WTC11 (cell line): Measurements from ENCODE around the gene ERBB4. TPM values are rescaled to one million over a fixed set of nuclear protein-coding genes. Genes with fewer than 3 reads are reported as not detected.

Experiments
- ATAC-seq: fragments of 200-7000 bp; cut with Tn5 transposase; 2 replicates; pipeline ENCODE4 v1.10.0; 2021; ENCODE audit warnings: mild to moderate bottlenecking, moderate library complexity
- CTCF ChIA-PET: fragments of 300-600 bp; sonication (Branson Sonifier 250); formaldehyde crosslinking; loops from one replicate; lab custom pipeline; 2021; ENCODE audit warnings: antibody characterized with exemption; lab: Charles Lee
- POLR2A ChIA-PET: fragments of 350-600 bp; sonication (Branson Sonifier 250); formaldehyde crosslinking; loops from one replicate; lab custom pipeline; 2021; ENCODE audit warnings: antibody characterized with exemption; lab: Charles Lee
- DNase-seq: peaks from one replicate; pipeline ENCODE4 v3.0.0; 2021; ENCODE audit warnings: low spot score
- H3K27ac Mint-ChIP-seq: 2 replicates; pipeline ENCODE4 v1.8.0; 2021; ENCODE audit warnings: mixed read lengths
- H3K27me3 Mint-ChIP-seq: 2 replicates; pipeline ENCODE4 v1.8.0; 2021; ENCODE audit warnings: low read depth, mild to moderate bottlenecking, moderate library complexity, mixed read lengths
- H3K36me3 Mint-ChIP-seq: 2 replicates; pipeline ENCODE4 v1.8.0; 2021; ENCODE audit warnings: mixed read lengths
- H3K4me1 Mint-ChIP-seq: 2 replicates; pipeline ENCODE4 v1.8.0; 2022; ENCODE audit warnings: mixed read lengths
- H3K4me3 Mint-ChIP-seq: 2 replicates; pipeline ENCODE4 v1.8.0; 2021; ENCODE audit warnings: mild to moderate bottlenecking, moderate library complexity, mixed read lengths
- H3K9me3 Mint-ChIP-seq: 2 replicates; pipeline ENCODE4 v1.8.0; 2021; ENCODE audit warnings: mixed read lengths
- AFF4 ChIP-seq: sonication (generic); formaldehyde crosslinking; IDR thresholded peaks from 2 replicates; pipeline ENCODE4 v1.8.1; 2023; ENCODE audit warnings: mild to moderate bottlenecking, missing genetic modification reagents, borderline replicate concordance
- CREB1 ChIP-seq: sonication (generic); formaldehyde crosslinking; IDR thresholded peaks from 2 replicates; pipeline ENCODE4 v1.8.0; 2023; ENCODE audit warnings: mild to moderate bottlenecking, missing genetic modification reagents
- CREM ChIP-seq: sonication (generic); formaldehyde crosslinking; IDR thresholded peaks from 2 replicates; pipeline ENCODE4 v1.8.1; 2022; ENCODE audit warnings: mild to moderate bottlenecking, missing genetic modification reagents, moderate library complexity
- FOXJ3 ChIP-seq: sonication (generic); formaldehyde crosslinking; IDR thresholded peaks from 2 replicates; pipeline ENCODE4 v1.9.0; 2021; ENCODE audit warnings: missing genetic modification reagents, mild to moderate bottlenecking, borderline replicate concordance
- GABPB1 ChIP-seq: sonication (generic); formaldehyde crosslinking; IDR thresholded peaks from 2 replicates; pipeline ENCODE4 v1.8.1; 2023; ENCODE audit warnings: mild to moderate bottlenecking, missing genetic modification reagents
- JUN ChIP-seq: sonication (generic); formaldehyde crosslinking; IDR thresholded peaks from 2 replicates; pipeline ENCODE4 v1.8.0; 2023; ENCODE audit warnings: mild to moderate bottlenecking, missing genetic modification reagents
- KAT7 ChIP-seq: sonication (generic); formaldehyde crosslinking; IDR thresholded peaks from 2 replicates; pipeline ENCODE4 v1.8.1; 2023; ENCODE audit warnings: missing genetic modification reagents, mild to moderate bottlenecking, borderline replicate concordance
- NR2C2 ChIP-seq: sonication (generic); formaldehyde crosslinking; IDR thresholded peaks from 2 replicates; pipeline ENCODE4 v1.8.0; 2022; ENCODE audit warnings: mild to moderate bottlenecking, missing genetic modification reagents
- NR3C1 ChIP-seq: sonication (generic); formaldehyde crosslinking; conservative IDR thresholded peaks from 2 replicates; pipeline ENCODE4 v1.8.1; 2023; ENCODE audit warnings: low read depth, mild to moderate bottlenecking, missing genetic modification reagents
- PRRX2 ChIP-seq: fragments of 250-450 bp; sonication (Bioruptor Pico); IDR thresholded peaks from 2 replicates; pipeline ENCODE4 v1.8.0; 2021; ENCODE audit warnings: mild to moderate bottlenecking
- TCF7 ChIP-seq: sonication (generic); formaldehyde crosslinking; IDR thresholded peaks from 2 replicates; pipeline ENCODE4 v1.8.0; 2022; ENCODE audit warnings: mild to moderate bottlenecking, low read depth, missing genetic modification reagents, moderate library complexity
- TEAD1 ChIP-seq: sonication (generic); formaldehyde crosslinking; IDR thresholded peaks from 2 replicates; pipeline ENCODE4 v1.8.0; 2022; ENCODE audit warnings: mild to moderate bottlenecking, missing genetic modification reagents
- USF2 ChIP-seq: sonication (generic); formaldehyde crosslinking; IDR thresholded peaks from 2 replicates; pipeline ENCODE4 v1.8.1; 2023; ENCODE audit warnings: mild to moderate bottlenecking, missing genetic modification reagents, moderate library complexity
- total RNA-seq: library from RNA; stranded (reverse); gene quantifications from 3 replicates; pipeline ENCODE4 v1.2.3, GENCODE V29; 2021
- TF ChIP-seq, protein P1 (sequence below): fragments of 250-450 bp; sonication (Bioruptor Pico); conservative IDR thresholded peaks from 2 replicates; pipeline ENCODE4 v1.9.0; 2021; ENCODE audit warnings: mild to moderate bottlenecking
- TF ChIP-seq, protein P2 (sequence below): sonication (generic); formaldehyde crosslinking; conservative IDR thresholded peaks from 2 replicates; pipeline ENCODE4 v1.8.1; 2023; ENCODE audit warnings: mild to moderate bottlenecking, low read depth, missing genetic modification reagents, moderate library complexity
- TF ChIP-seq, protein P3 (sequence below): sonication (generic); formaldehyde crosslinking; IDR thresholded peaks from 2 replicates; pipeline ENCODE4 v1.8.0; 2022; ENCODE audit warnings: mild to moderate bottlenecking, missing genetic modification reagents
- TF ChIP-seq, protein P4 (sequence below): sonication (generic); formaldehyde crosslinking; IDR thresholded peaks from 2 replicates; pipeline ENCODE4 v1.8.1; 2023; ENCODE audit warnings: mild to moderate bottlenecking, missing genetic modification reagents
- TF ChIP-seq, protein P5 (sequence below): fragments of 250-450 bp; sonication (Bioruptor Pico); IDR thresholded peaks from 2 replicates; pipeline ENCODE4 v1.9.0; 2021; ENCODE audit warnings: moderate library complexity, mild to moderate bottlenecking, inconsistent platforms, borderline replicate concordance

Gene ERBB4
- total RNA-seq, 1 experiment from 2014 or later = 1.6 TPM

- CTCF ChIA-PET = interaction anchor here (0.7 kb wide), 1 partner anchor 11 kb away, joined by 3 read pairs; no protein-coding TSS in a partner anchor
Observed at GRCh38 chr2:212547716-212548454, 9.3 kb upstream of the ERBB4 start.

More at GRCh38 chr2:212547716-212548454, 9.3 kb upstream of the ERBB4 start:
- H3K27ac Mint-ChIP-seq = no peak overlapping the region
- H3K4me3 Mint-ChIP-seq = no peak overlapping the region
- POLR2A ChIA-PET = no interaction called here
- no peaks in the 10 kb centered on the region for H3K36me3 Mint-ChIP-seq
- no peak for TF ChIP-seq JUN (CRISPR knock-in tag)
- no peak for TF ChIP-seq PRRX2
- no peak for TF ChIP-seq NR2C2 (CRISPR knock-in tag)
- TF ChIP-seq, protein P1, sequence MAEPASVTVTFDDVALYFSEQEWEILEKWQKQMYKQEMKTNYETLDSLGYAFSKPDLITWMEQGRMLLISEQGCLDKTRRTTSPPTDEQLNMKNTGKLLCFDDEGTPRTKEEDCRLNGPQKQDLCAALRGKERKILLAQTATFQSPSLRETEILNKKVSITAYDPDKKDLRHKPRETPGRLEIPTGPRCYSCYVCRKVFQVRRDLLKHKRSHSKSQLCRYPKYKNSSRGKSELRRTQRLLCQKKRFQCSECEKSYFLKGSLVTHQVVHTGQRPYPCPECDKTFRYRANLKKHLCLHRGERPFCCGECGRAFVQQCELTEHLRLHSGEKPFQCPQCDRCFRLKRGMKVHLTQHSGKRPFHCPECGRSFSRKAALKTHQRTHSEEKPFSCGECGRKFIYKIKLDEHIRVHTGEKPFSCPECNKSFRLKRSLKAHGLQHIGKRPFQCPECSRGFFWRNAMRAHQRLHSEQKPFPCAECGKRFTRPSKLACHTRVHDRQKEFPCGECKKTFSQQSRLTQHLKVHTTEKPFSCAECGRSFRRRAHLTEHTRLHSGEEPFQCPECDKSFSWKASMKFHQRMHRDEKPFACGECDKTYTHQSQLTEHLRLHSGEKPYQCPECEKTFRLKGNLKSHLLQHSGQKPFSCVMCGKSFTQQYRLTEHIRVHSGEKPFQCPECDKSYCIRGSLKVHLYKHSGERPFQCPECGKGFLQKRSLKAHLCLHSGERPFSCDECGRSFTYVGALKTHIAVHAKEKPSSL = no peak
- no peak for TF ChIP-seq NR3C1 (CRISPR knock-in tag)
- TF ChIP-seq, protein P2, sequence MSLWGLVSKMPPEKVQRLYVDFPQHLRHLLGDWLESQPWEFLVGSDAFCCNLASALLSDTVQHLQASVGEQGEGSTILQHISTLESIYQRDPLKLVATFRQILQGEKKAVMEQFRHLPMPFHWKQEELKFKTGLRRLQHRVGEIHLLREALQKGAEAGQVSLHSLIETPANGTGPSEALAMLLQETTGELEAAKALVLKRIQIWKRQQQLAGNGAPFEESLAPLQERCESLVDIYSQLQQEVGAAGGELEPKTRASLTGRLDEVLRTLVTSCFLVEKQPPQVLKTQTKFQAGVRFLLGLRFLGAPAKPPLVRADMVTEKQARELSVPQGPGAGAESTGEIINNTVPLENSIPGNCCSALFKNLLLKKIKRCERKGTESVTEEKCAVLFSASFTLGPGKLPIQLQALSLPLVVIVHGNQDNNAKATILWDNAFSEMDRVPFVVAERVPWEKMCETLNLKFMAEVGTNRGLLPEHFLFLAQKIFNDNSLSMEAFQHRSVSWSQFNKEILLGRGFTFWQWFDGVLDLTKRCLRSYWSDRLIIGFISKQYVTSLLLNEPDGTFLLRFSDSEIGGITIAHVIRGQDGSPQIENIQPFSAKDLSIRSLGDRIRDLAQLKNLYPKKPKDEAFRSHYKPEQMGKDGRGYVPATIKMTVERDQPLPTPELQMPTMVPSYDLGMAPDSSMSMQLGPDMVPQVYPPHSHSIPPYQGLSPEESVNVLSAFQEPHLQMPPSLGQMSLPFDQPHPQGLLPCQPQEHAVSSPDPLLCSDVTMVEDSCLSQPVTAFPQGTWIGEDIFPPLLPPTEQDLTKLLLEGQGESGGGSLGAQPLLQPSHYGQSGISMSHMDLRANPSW (CRISPR knock-in tag) = no peak
- TF ChIP-seq, protein P3, sequence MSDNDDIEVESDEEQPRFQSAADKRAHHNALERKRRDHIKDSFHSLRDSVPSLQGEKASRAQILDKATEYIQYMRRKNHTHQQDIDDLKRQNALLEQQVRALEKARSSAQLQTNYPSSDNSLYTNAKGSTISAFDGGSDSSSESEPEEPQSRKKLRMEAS (CRISPR knock-in tag) = no peak
- TF ChIP-seq KAT7 = no peak
- no peak for TF ChIP-seq FOXJ3 (CRISPR knock-in tag)
- TF ChIP-seq TCF7 (CRISPR knock-in tag) = no peak
- TF ChIP-seq, protein P4, sequence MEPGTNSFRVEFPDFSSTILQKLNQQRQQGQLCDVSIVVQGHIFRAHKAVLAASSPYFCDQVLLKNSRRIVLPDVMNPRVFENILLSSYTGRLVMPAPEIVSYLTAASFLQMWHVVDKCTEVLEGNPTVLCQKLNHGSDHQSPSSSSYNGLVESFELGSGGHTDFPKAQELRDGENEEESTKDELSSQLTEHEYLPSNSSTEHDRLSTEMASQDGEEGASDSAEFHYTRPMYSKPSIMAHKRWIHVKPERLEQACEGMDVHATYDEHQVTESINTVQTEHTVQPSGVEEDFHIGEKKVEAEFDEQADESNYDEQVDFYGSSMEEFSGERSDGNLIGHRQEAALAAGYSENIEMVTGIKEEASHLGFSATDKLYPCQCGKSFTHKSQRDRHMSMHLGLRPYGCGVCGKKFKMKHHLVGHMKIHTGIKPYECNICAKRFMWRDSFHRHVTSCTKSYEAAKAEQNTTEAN = no peak
- no peak for TF ChIP-seq AFF4 (CRISPR knock-in tag)
- TF ChIP-seq GABPB1 = no peak
- TF ChIP-seq, protein P5, sequence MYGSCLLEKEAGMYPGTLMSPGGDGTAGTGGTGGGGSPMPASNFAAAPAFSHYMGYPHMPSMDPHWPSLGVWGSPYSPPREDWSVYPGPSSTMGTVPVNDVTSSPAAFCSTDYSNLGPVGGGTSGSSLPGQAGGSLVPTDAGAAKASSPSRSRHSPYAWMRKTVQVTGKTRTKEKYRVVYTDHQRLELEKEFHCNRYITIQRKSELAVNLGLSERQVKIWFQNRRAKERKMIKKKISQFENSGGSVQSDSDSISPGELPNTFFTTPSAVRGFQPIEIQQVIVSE (CRISPR knock-in tag) = no peak
- no peak for TF ChIP-seq USF2 (CRISPR knock-in tag)
- TF ChIP-seq CREB1 (CRISPR knock-in tag) = no peak
- TF ChIP-seq CREM = no peak
- TF ChIP-seq TEAD1 (CRISPR knock-in tag) = no peak
- no peaks in the 10 kb centered on the region for H3K27me3 Mint-ChIP-seq
- no peak for ATAC-seq
- H3K9me3 Mint-ChIP-seq = no peaks in the 10 kb centered on the region
- no peak for DNase-seq
- peaks cover 12% of the 10 kb centered on the region for H3K4me1 Mint-ChIP-seq
